NT2/D1 (cell line): ENCODE data around the gene CAMTA1.

Experiments
- SUZ12 ChIP-seq: IDR thresholded peaks from 2 replicates; pipeline ENCODE4 v1.6.1; 2011; ENCODE audit not compliant: insufficient read length, insufficient read depth; ENCODE audit errors: extremely low read depth
- ZNF274 ChIP-seq: IDR thresholded peaks from 2 replicates; pipeline ENCODE4 v1.6.1; 2011; ENCODE audit warnings: mild to moderate bottlenecking, low read depth, low read length

- TF ChIP-seq ZNF274 (no peak), SUZ12 (no peak)
Measured at GRCh38 chr1:7438921-7439655, 653.8 kb downstream of the CAMTA1 start.
